Measurements from ENCODE around the gene EXOC6B.

Gene EXOC6B

GRCh38 chr2:72533765-72534164, 292.1 kb downstream of the EXOC6B start:
- TF ChIP-seq CTCF (conservative IDR thresholded peaks at IDR 0.05; ENCODE audit: low read length) = no peak
- no peak for TF ChIP-seq EZH2phosphoT487 (IDR thresholded peaks at IDR 0.05; ENCODE audit: borderline replicate concordance)
- no peaks in the 10 kb centered on the region for H3K4me1 ChIP-seq (ENCODE audit: insufficient read depth, low read length, poor library complexity, severe bottlenecking)
- H3K9me3 ChIP-seq (ENCODE audit: insufficient read depth, low read depth, low read length) = no peaks in the 10 kb centered on the region
- H3K27me3 ChIP-seq (ENCODE audit: insufficient read depth, low read length, poor library complexity, severe bottlenecking) = no peaks in the 10 kb centered on the region
- H3K79me2 ChIP-seq (ENCODE audit: insufficient read depth, low read length) = no peaks in the 10 kb centered on the region
- no peak overlapping the region for H3K4me3 ChIP-seq (ENCODE audit: low read length, poor library complexity, severe bottlenecking)
- no peak overlapping the region for H2AFZ ChIP-seq (ENCODE audit: low read length)
- H3K36me3 ChIP-seq (ENCODE audit: insufficient read depth, low read length) = no peaks in the 10 kb centered on the region
- H3K9me2 ChIP-seq (replicated peaks; ENCODE audit: low read depth, low read length) = no peaks in the 10 kb centered on the region
- no peaks in the 10 kb centered on the region for H3F3A ChIP-seq (ENCODE audit: low read depth)
- H4K20me1 ChIP-seq (ENCODE audit: insufficient read depth, low read length, poor library complexity, severe bottlenecking) = no peaks in the 10 kb centered on the region
- no peak overlapping the region for H3K4me2 ChIP-seq (ENCODE audit: low read depth, low read length, poor library complexity, severe bottlenecking)
- H3K9ac ChIP-seq (ENCODE audit: low read depth, low read length, poor library complexity, severe bottlenecking) = no peak overlapping the region

- Histone ChIP-seq H3F3A (ENCODE audit: low read depth) (no peaks in the 10 kb centered on the region; the same call in 1 of the 2 replicates), H3K4me3 (ENCODE audit: low read length, poor library complexity, severe bottlenecking) (no peak overlapping the region)
- TF ChIP-seq EZH2phosphoT487 (IDR thresholded peaks at IDR 0.05; ENCODE audit: borderline replicate concordance) (no peak), CTCF (conservative IDR thresholded peaks at IDR 0.05; ENCODE audit: low read length) (no peak)
These were observed 298.4 kb downstream of the EXOC6B start for GRCh38 chr2:72527424-72527823.

GRCh38 chr2:72526623-72527022, 299.2 kb downstream of the EXOC6B start:
- Histone ChIP-seq H3K9me2 (replicated peaks; ENCODE audit: low read depth, low read length) (no peaks in the 10 kb centered on the region), H3K4me1 (ENCODE audit: insufficient read depth, low read length, poor library complexity, severe bottlenecking) (no peaks in the 10 kb centered on the region), H3K4me3 (ENCODE audit: low read length, poor library complexity, severe bottlenecking) (no peak overlapping the region), H3K79me2 (ENCODE audit: insufficient read depth, low read length) (no peaks in the 10 kb centered on the region), H2AFZ (ENCODE audit: low read length) (no peak overlapping the region), H3K4me2 (ENCODE audit: low read depth, low read length, poor library complexity, severe bottlenecking) (no peak overlapping the region), H3F3A (ENCODE audit: low read depth) (no peaks in the 10 kb centered on the region; the same call in 1 of the 2 replicates), H3K27me3 (ENCODE audit: insufficient read depth, low read length, poor library complexity, severe bottlenecking) (no peaks in the 10 kb centered on the region), H4K20me1 (ENCODE audit: insufficient read depth, low read length, poor library complexity, severe bottlenecking) (no peaks in the 10 kb centered on the region), H3K9ac (ENCODE audit: low read depth, low read length, poor library complexity, severe bottlenecking) (no peak overlapping the region), H3K9me3 (ENCODE audit: insufficient read depth, low read depth, low read length) (no peaks in the 10 kb centered on the region), H3K36me3 (ENCODE audit: insufficient read depth, low read length) (no peaks in the 10 kb centered on the region)
- TF ChIP-seq CTCF (conservative IDR thresholded peaks at IDR 0.05; ENCODE audit: low read length) (no peak), EZH2phosphoT487 (IDR thresholded peaks at IDR 0.05; ENCODE audit: borderline replicate concordance) (no peak)

More at GRCh38 chr2:72527424-72527823, 298.4 kb downstream of the EXOC6B start:
- Histone ChIP-seq H3K9ac (ENCODE audit: low read depth, low read length, poor library complexity, severe bottlenecking) (no peak overlapping the region), H2AFZ (ENCODE audit: low read length) (no peak overlapping the region), H3K9me3 (ENCODE audit: insufficient read depth, low read depth, low read length) (no peaks in the 10 kb centered on the region), H4K20me1 (ENCODE audit: insufficient read depth, low read length, poor library complexity, severe bottlenecking) (no peaks in the 10 kb centered on the region), H3K4me2 (ENCODE audit: low read depth, low read length, poor library complexity, severe bottlenecking) (no peak overlapping the region), H3K27me3 (ENCODE audit: insufficient read depth, low read length, poor library complexity, severe bottlenecking) (no peaks in the 10 kb centered on the region), H3K4me1 (ENCODE audit: insufficient read depth, low read length, poor library complexity, severe bottlenecking) (no peaks in the 10 kb centered on the region), H3K9me2 (replicated peaks; ENCODE audit: low read depth, low read length) (no peaks in the 10 kb centered on the region), H3K36me3 (ENCODE audit: insufficient read depth, low read length) (no peaks in the 10 kb centered on the region), H3K79me2 (ENCODE audit: insufficient read depth, low read length) (no peaks in the 10 kb centered on the region)
